Erythroblast (primary cell): Measurements from ENCODE around the gene UBE2O.
"Not testable (repeated sequence)": the region's sequence is repeated elsewhere in the genome, so short reads cannot be mapped to it uniquely, and the experiment has no call there.

Experiments
- DNase-seq, 2 experiments: peaks; one replicate each; lab custom pipeline; 2025; lab: John Stamatoyannopoulos, UW
- GATA1 ChIP-seq: IDR thresholded peaks from 2 replicates; pipeline ENCODE4 v1.6.1; 2011; ENCODE audit warnings: low read depth, mild to moderate bottlenecking, control low read depth, low read length, moderate library complexity
- POLR2A ChIP-seq: IDR thresholded peaks from 2 replicates; pipeline ENCODE4 v1.6.1; 2011; ENCODE audit warnings: mild to moderate bottlenecking, low read length

The UBE2O gene

DNA sequence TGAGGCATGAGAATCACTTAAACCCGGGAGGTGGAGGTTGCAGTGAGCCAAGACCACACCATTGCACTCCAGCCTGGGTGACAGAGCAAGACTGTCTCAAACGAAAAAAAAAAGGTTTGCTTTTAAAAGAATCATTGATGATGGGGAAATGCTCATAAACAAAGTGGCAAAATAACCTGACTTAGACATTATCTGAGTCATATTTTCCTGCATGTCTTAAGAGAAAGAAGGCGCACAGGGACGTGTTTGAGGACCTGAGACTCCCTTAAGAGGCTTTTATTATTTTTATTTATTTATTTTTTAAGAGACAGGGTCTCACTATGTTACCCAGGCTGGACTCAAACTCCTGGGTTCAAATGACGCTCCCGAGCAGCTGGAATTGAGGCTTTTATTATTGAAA, 93.6 kb downstream of the UBE2O start:
- no peak for DNase-seq
- TF ChIP-seq POLR2A (no peak), GATA1 (no peak)

- TF ChIP-seq GATA1 (no peak), POLR2A (no peak)
Measured at GRCh38 chr17:76357597-76358158, 95.3 kb downstream of the UBE2O start.

GRCh38 chr17:76356803-76357456, 96.0 kb downstream of the UBE2O start:
- DNase-seq = no peak
- TF ChIP-seq GATA1 = no peak
- TF ChIP-seq POLR2A = no peak

More at GRCh38 chr17:76357597-76358158, 95.3 kb downstream of the UBE2O start:
- DNase-seq = no peak

DNA sequence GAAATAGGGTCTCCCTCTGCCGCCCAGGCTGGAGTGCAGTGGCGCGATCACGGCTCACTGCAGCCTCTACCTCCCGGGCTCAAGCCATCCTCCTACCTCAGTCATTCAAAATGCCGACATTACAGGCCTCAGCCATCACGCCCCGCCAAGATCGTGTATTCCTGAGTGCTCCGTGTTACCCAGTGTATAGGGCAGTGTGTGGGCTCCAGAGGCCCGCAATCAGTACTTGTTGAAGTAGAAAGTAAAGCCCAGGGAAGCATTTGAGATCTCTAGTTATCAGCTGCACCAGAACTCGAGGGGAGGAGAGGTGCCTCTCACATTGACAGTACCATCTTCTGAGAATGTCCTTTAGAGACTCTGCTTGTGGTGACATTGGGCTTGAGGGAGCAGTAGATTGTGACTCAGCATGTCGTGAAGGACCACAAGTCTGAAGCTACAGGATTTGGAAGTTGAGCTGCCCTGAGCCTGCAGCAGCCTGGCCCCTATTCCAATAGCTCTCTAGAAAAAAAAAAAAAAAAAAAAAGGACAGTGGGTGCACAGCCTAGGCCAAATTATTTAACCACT, 98.1 kb downstream of the UBE2O start:
- no peak for TF ChIP-seq POLR2A
- peak; percentile 93 to 97 for DNase-seq

- TF ChIP-seq POLR2A = no peak
- no peak for TF ChIP-seq GATA1
- no peak for DNase-seq
Measured at GRCh38 chr17:76354317-76354729, 98.6 kb downstream of the UBE2O start.

GRCh38 chr17:76353599-76354316, 99.2 kb downstream of the UBE2O start, which contains the start of gene PRPSAP1:
TSS of gene PRPSAP1 (minus strand) at chr17:76353916. CDS start at chr17:76353703, 213 bp downstream.
- peak; percentile 91 to 95 for DNase-seq
- TF ChIP-seq GATA1 (no peak), POLR2A (peak; percentile 76)

- DNase-seq = peak; percentile 50 to 72
- TF ChIP-seq GATA1 (no peak), POLR2A (no peak)
Measured at GRCh38 chr17:76353004-76353598, 99.9 kb downstream of the UBE2O start.

DNA sequence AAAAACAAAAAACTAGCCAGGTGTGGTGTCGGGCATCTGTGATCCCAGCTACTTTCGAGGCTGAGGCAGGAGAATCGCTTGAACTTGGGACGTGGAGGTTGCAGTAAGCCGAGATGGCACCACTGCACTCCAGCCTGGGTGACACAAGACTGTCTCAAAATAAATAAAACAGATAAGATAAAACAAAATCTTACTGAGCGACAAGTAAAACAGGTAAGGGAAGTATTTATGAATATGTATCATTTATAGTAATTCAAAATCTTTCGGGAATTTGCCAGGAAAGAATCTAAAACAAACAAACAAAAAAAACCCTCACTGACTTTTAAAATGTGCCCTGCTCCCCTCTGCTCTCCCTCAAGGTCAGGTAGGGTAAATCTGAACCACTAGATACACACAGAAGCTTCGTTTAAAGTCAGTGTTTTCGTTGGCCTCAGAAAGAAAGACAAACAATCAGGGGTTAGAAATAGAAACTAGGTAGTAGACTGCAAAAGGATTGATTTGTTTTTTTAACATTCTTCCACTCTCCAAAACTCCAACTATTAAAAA, 101.4 kb downstream of the UBE2O start:
- TF ChIP-seq GATA1 (no peak), POLR2A (no peak)
- no peak for DNase-seq

- no peak for DNase-seq
- TF ChIP-seq GATA1 = no peak
- no peak for TF ChIP-seq POLR2A
Measured at GRCh38 chr17:76350463-76350862, 102.5 kb downstream of the UBE2O start.

- not testable (repeated sequence) for DNase-seq
Measured at GRCh38 chr17:76346936-76347335, 106.0 kb downstream of the UBE2O start.

- TF ChIP-seq POLR2A = no peak
- no peak for TF ChIP-seq GATA1
- DNase-seq = peak; percentile 43 to 77
Measured at GRCh38 chr17:76345377-76345974, 107.5 kb downstream of the UBE2O start.

- DNase-seq = no peak
- TF ChIP-seq POLR2A (no peak), GATA1 (no peak)
Measured at GRCh38 chr17:76343106-76343505, 109.8 kb downstream of the UBE2O start.

DNA sequence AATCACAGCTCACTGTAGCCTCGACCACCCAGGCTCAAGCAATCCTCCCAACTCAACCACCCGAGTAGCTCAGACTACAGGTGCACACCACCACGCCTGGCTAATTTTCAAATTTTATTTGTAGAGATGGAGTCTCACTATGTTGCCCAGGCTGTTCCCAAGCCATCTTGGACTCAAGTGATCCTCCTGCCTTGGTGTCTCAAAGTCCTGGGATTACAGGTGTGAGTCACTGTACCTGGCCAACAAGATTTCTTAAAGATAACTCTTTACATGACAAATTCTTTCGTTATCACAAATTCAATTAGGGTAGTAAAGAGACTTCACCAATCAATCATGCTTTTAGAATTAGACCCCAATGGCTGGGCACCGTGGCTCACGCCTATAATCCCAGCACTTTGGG, 111.7 kb downstream of the UBE2O start:
- no peak for TF ChIP-seq GATA1
- no peak for TF ChIP-seq POLR2A
- no peak for DNase-seq
